GM18498 (cell line): Measurements from ENCODE around the gene TRERF1.
A peak's percentile ranks its signal among the peaks of the same experiment; 100 is the strongest.
"Not testable (repeated sequence)": the region's sequence is repeated elsewhere in the genome, so short reads cannot be mapped to it uniquely, and the experiment has no call there.

Source experiments
- ATAC-seq: cut with Tn5 transposase; IDR thresholded peaks from one replicate; pipeline ENCODE4 v1.9.1; 2021; ENCODE audit warnings: mild to moderate bottlenecking, moderate library complexity; ENCODE audit not compliant: unreplicated experiment

TRERF1 gene

GRCh38 chr6:42452171-42453030 is 675 bp upstream of the TRERF1 start:
- peak; percentile 43 for ATAC-seq

GRCh38 chr6:42450477-42451332 is 1.0 kb downstream of the TRERF1 start:
- ATAC-seq: no peak

GRCh38 chr6:42449917-42450476 is 1.7 kb downstream of the TRERF1 start:
- no peak for ATAC-seq

GRCh38 chr6:42448927-42449659 is 2.6 kb downstream of the TRERF1 start:
- ATAC-seq: no peak

GRCh38 chr6:42448391-42448790 is 3.3 kb downstream of the TRERF1 start:
- no peak for ATAC-seq

GRCh38 chr6:42446996-42447395 is 4.7 kb downstream of the TRERF1 start:
- no peak for ATAC-seq

GRCh38 chr6:42446370-42446769 is 5.4 kb downstream of the TRERF1 start:
- no peak for ATAC-seq

- ATAC-seq: not testable (repeated sequence)
Measured at GRCh38 chr6:42445955-42446354, 5.8 kb downstream of the TRERF1 start.

- ATAC-seq: no peak
Measured at GRCh38 chr6:42443312-42444060, 8.2 kb downstream of the TRERF1 start.

GRCh38 chr6:42441697-42442081 is 10.0 kb downstream of the TRERF1 start:
- no peak for ATAC-seq

- no peak for ATAC-seq
Measured at GRCh38 chr6:42440778-42441696, 10.7 kb downstream of the TRERF1 start.

- no peak for ATAC-seq
Measured at GRCh38 chr6:42440027-42440426, 11.7 kb downstream of the TRERF1 start.

- no peak for ATAC-seq
Measured at GRCh38 chr6:42436825-42437224, 14.9 kb downstream of the TRERF1 start.

GRCh38 chr6:42434237-42434636 is 17.5 kb downstream of the TRERF1 start:
- no peak for ATAC-seq

GRCh38 chr6:42433409-42433808 is 18.3 kb downstream of the TRERF1 start:
- no peak for ATAC-seq

- no peak for ATAC-seq
Measured at GRCh38 chr6:42431877-42432276, 19.8 kb downstream of the TRERF1 start.

GRCh38 chr6:42431356-42431755 is 20.4 kb downstream of the TRERF1 start:
- ATAC-seq: no peak

- no peak for ATAC-seq
Measured at GRCh38 chr6:42429836-42430235, 21.9 kb downstream of the TRERF1 start.

- ATAC-seq: no peak
Measured at GRCh38 chr6:42429042-42429585, 22.6 kb downstream of the TRERF1 start.
